Parathyroid adenoma (tissue), 2 donors: Measurements from ENCODE around the gene RNF215.

Experiments
- H2AFZ ChIP-seq: fragments of 300-600 bp; sonication (generic); one replicate; pipeline ENCODE4 v1.7.0; 2017; ENCODE audit warnings: antibody characterized with exemption, mild to moderate bottlenecking
- H3K27ac ChIP-seq: fragments of 300-600 bp; sonication (generic); one replicate; pipeline ENCODE4 v1.7.0; 2017
- H3K27me3 ChIP-seq: fragments of 300-600 bp; sonication (generic); one replicate; pipeline ENCODE4 v1.7.0; 2017; ENCODE audit warnings: low read length; ENCODE audit not compliant: control insufficient read depth, insufficient read depth
- H3K36me3 ChIP-seq: fragments of 300-600 bp; sonication (generic); one replicate; pipeline ENCODE4 v1.7.0; 2017; ENCODE audit warnings: low read length; ENCODE audit not compliant: control insufficient read depth, insufficient read depth
- H3K4me1 ChIP-seq: fragments of 300-600 bp; sonication (generic); one replicate; pipeline ENCODE4 v1.7.0; 2017; ENCODE audit warnings: control low read depth
- H3K4me2 ChIP-seq: fragments of 300-600 bp; sonication (generic); one replicate; pipeline ENCODE4 v1.7.0; 2017; ENCODE audit warnings: low read length
- H3K4me3 ChIP-seq: fragments of 300-600 bp; sonication (generic); one replicate; pipeline ENCODE4 v1.7.0; 2017; ENCODE audit warnings: low read depth, low read length
- H3K79me2 ChIP-seq: fragments of 300-600 bp; sonication (generic); one replicate; pipeline ENCODE4 v1.7.0; 2017; ENCODE audit warnings: control low read depth
- H3K9ac ChIP-seq: fragments of 300-600 bp; sonication (generic); one replicate; pipeline ENCODE4 v1.7.0; 2017; ENCODE audit warnings: mild to moderate bottlenecking
- H3K9me3 ChIP-seq: fragments of 300-600 bp; sonication (generic); one replicate; pipeline ENCODE4 v1.7.0; 2017; ENCODE audit warnings: low read length; ENCODE audit not compliant: control insufficient read depth
- TF ChIP-seq, protein P1 (sequence below): fragments of 300-600 bp; sonication (generic); IDR thresholded peaks from one replicate; pipeline ENCODE4 v1.7.0; 2017; ENCODE audit warnings: antibody characterized with exemption, mild to moderate bottlenecking
- donor health status: primary hyperparathyroidism.

Gene RNF215

DNA sequence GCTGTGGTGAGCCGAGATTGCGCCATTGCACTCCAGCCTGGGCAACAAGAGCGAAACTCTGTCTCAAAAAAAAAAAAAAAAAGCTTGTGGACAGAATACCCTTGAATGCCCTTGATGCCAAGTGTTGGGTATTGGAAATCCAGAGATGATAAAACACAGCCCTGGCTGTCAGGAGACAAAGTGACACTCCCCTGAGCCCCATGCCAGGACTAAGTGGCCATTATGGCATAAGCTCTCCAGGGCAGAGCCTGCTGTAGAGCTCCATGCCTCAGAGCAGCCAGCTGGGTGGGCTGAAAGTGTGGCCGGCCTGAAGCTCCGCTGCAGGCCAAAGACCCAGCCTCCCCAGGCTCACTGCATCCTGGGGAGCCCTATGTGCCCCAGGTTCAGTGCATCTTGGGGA, 4.9 kb downstream of the RNF215 start:
- Histone ChIP-seq H3K4me1 (peaks cover 2% of the 10 kb centered on the region), H3K27ac (no peak overlapping the region), H3K79me2 (no peaks in the 10 kb centered on the region), H2AFZ (no peak overlapping the region), H3K36me3 (no peaks in the 10 kb centered on the region), H3K27me3 (no peaks in the 10 kb centered on the region), H3K9me3 (no peaks in the 10 kb centered on the region), H3K4me2 (no peak overlapping the region), H3K9ac (no peak overlapping the region), H3K4me3 (no peak overlapping the region)
- TF ChIP-seq, protein P1, sequence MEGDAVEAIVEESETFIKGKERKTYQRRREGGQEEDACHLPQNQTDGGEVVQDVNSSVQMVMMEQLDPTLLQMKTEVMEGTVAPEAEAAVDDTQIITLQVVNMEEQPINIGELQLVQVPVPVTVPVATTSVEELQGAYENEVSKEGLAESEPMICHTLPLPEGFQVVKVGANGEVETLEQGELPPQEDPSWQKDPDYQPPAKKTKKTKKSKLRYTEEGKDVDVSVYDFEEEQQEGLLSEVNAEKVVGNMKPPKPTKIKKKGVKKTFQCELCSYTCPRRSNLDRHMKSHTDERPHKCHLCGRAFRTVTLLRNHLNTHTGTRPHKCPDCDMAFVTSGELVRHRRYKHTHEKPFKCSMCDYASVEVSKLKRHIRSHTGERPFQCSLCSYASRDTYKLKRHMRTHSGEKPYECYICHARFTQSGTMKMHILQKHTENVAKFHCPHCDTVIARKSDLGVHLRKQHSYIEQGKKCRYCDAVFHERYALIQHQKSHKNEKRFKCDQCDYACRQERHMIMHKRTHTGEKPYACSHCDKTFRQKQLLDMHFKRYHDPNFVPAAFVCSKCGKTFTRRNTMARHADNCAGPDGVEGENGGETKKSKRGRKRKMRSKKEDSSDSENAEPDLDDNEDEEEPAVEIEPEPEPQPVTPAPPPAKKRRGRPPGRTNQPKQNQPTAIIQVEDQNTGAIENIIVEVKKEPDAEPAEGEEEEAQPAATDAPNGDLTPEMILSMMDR, result no peak

DNA sequence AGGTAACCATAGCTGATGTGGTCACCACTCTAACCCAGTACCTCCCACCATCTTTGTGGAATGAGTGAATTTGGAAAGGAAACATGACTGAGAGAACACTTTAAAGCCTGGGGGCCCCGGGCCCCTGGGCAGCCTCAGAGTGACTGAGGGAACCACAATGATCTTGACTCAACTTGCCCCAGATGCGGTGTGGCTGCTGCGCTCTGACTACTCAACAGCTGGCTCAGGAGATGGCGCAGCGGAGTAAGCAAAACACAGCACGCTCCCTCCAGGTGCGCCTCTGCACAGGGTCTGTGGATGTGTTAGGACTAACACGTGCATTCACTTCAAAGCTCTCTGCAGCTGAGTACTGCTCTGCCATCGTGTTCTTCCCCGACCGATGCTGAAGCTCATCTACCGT, 5.9 kb downstream of the RNF215 start:
- TF ChIP-seq, protein P1, result no peak
- no peaks in the 10 kb centered on the region for H3K4me1 ChIP-seq
- H3K9ac ChIP-seq, result no peak overlapping the region
- no peak overlapping the region for H3K27ac ChIP-seq
- H3K4me2 ChIP-seq, result no peak overlapping the region
- no peaks in the 10 kb centered on the region for H3K79me2 ChIP-seq
- no peaks in the 10 kb centered on the region for H3K36me3 ChIP-seq
- H3K9me3 ChIP-seq, result no peaks in the 10 kb centered on the region
- H2AFZ ChIP-seq, result no peak overlapping the region
- H3K27me3 ChIP-seq, result no peaks in the 10 kb centered on the region
- H3K4me3 ChIP-seq, result no peak overlapping the region

DNA sequence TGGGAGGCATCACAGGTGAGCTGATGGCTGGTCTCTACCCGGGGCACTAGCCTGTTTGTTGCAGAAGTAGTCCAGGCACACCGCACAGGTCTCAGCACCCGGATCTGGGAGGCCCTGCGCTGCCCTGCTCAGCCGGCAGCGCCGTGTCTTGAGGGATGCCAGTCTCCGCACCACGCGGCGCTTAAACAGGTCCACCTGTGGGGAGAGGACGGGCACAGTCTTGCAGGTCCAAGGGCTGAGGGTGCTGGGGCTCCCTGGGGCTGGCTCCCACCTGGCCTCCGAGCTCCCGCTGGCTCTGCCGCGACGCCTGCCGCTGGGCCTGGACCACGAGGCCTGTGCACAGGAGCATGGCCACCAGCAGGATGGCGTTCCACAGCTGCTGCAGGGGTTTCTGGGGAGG, 7.2 kb downstream of the RNF215 start:
- Histone ChIP-seq H3K9ac (no peak overlapping the region), H2AFZ (no peak overlapping the region), H3K27ac (no peak overlapping the region), H3K4me1 (no peaks in the 10 kb centered on the region), H3K9me3 (no peaks in the 10 kb centered on the region), H3K36me3 (no peaks in the 10 kb centered on the region), H3K79me2 (no peaks in the 10 kb centered on the region), H3K4me3 (no peak overlapping the region), H3K4me2 (no peak overlapping the region), H3K27me3 (no peaks in the 10 kb centered on the region)
- TF ChIP-seq, protein P1, result no peak

DNA sequence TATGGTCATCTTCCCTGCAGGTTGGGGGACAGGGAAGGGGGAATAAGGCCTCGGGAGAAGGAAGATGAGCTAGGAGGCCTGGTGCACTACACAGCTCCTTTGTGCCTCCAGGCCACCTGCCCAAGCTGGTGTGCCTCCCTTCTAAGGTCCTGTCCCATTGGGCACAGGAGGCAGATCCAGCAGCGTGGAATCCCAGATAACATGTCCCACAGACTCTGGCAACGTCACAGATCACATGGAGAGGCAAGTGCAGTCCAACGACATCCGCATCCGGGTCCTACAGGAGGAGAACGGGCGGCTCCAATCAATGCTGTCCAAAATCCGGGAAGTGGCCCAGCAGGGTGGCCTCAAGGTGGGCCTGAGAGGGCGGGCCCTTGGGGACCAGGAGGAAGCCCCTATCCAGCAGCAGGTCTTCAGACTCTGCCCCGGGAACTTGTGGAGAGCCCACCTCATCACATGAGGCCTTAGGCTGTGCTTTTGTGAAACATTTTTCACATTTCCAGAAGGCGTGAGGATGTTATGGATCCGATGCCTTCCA, 11.8 kb downstream of the RNF215 start:
- Histone ChIP-seq H3K9me3 (no peaks in the 10 kb centered on the region), H3K36me3 (no peaks in the 10 kb centered on the region), H3K27ac (no peak overlapping the region), H2AFZ (no peak overlapping the region), H3K4me3 (no peak overlapping the region), H3K9ac (no peak overlapping the region), H3K79me2 (no peaks in the 10 kb centered on the region), H3K4me1 (no peaks in the 10 kb centered on the region), H3K4me2 (no peak overlapping the region), H3K27me3 (no peaks in the 10 kb centered on the region)
- TF ChIP-seq, protein P1, result no peak
